ENCODE results near the gene DNAJB6.

DNA sequence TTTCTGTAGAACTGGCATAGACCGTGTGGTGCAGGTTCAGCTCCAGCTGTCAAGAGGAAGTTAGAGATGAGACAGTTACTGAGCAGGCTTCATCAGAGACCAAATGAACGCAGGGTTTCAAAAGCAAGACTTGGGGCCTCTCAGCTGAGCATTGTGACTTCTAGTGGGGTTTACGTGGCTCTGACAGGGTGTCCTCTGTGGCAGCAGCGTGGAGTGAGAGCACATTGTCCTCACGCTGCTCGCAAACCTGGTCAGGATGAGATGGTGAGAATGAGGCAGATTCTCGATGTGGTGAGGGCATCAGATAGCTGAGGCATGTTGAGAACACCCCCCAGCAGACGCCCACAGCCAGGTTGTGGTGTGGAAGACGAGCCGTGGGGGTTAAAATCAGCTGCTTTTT, 126.0 kb downstream of the DNAJB6 start:
- TF ChIP-seq, protein P1, sequence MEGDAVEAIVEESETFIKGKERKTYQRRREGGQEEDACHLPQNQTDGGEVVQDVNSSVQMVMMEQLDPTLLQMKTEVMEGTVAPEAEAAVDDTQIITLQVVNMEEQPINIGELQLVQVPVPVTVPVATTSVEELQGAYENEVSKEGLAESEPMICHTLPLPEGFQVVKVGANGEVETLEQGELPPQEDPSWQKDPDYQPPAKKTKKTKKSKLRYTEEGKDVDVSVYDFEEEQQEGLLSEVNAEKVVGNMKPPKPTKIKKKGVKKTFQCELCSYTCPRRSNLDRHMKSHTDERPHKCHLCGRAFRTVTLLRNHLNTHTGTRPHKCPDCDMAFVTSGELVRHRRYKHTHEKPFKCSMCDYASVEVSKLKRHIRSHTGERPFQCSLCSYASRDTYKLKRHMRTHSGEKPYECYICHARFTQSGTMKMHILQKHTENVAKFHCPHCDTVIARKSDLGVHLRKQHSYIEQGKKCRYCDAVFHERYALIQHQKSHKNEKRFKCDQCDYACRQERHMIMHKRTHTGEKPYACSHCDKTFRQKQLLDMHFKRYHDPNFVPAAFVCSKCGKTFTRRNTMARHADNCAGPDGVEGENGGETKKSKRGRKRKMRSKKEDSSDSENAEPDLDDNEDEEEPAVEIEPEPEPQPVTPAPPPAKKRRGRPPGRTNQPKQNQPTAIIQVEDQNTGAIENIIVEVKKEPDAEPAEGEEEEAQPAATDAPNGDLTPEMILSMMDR (IDR thresholded peaks at IDR 0.05), result no peak
- TF ChIP-seq TEAD4 (CRISPR knock-in tag; IDR thresholded peaks at IDR 0.05) (no peak), ELF4 (CRISPR knock-in tag; IDR thresholded peaks at IDR 0.05; ENCODE audit: low read depth) (no peak), FOXP1 (CRISPR knock-in tag; IDR thresholded peaks at IDR 0.05; ENCODE audit: borderline replicate concordance) (no peak), MYBL2 (CRISPR knock-in tag; IDR thresholded peaks at IDR 0.05) (no peak), ATF1 (CRISPR knock-in tag; IDR thresholded peaks at IDR 0.05) (no peak), IRF2 (CRISPR knock-in tag; IDR thresholded peaks at IDR 0.05; ENCODE audit: borderline replicate concordance, low read depth) (no peak), KAT7 (CRISPR knock-in tag; IDR thresholded peaks at IDR 0.05; ENCODE audit: borderline replicate concordance) (no peak)
- TF ChIP-seq, protein P2, sequence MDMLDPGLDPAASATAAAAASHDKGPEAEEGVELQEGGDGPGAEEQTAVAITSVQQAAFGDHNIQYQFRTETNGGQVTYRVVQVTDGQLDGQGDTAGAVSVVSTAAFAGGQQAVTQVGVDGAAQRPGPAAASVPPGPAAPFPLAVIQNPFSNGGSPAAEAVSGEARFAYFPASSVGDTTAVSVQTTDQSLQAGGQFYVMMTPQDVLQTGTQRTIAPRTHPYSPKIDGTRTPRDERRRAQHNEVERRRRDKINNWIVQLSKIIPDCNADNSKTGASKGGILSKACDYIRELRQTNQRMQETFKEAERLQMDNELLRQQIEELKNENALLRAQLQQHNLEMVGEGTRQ (CRISPR knock-in tag; IDR thresholded peaks at IDR 0.05), result no peak
- TF ChIP-seq, protein P3, sequence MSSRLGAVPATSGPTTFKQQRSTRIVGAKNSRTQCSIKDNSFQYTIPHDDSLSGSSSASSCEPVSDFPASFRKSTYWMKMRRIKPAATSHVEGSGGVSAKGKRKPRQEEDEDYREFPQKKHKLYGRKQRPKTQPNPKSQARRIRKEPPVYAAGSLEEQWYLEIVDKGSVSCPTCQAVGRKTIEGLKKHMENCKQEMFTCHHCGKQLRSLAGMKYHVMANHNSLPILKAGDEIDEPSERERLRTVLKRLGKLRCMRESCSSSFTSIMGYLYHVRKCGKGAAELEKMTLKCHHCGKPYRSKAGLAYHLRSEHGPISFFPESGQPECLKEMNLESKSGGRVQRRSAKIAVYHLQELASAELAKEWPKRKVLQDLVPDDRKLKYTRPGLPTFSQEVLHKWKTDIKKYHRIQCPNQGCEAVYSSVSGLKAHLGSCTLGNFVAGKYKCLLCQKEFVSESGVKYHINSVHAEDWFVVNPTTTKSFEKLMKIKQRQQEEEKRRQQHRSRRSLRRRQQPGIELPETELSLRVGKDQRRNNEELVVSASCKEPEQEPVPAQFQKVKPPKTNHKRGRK (CRISPR knock-in tag; IDR thresholded peaks at IDR 0.05; ENCODE audit: borderline replicate concordance), result no peak
- TF ChIP-seq, protein P4, sequence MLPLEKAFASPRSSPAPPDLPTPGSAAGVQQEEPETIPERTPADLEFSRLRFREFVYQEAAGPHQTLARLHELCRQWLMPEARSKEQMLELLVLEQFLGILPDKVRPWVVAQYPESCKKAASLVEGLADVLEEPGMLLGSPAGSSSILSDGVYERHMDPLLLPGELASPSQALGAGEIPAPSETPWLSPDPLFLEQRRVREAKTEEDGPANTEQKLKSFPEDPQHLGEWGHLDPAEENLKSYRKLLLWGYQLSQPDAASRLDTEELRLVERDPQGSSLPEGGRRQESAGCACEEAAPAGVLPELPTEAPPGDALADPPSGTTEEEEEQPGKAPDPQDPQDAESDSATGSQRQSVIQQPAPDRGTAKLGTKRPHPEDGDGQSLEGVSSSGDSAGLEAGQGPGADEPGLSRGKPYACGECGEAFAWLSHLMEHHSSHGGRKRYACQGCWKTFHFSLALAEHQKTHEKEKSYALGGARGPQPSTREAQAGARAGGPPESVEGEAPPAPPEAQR (CRISPR knock-in tag; IDR thresholded peaks at IDR 0.05), result no peak
- TF ChIP-seq, protein P5, sequence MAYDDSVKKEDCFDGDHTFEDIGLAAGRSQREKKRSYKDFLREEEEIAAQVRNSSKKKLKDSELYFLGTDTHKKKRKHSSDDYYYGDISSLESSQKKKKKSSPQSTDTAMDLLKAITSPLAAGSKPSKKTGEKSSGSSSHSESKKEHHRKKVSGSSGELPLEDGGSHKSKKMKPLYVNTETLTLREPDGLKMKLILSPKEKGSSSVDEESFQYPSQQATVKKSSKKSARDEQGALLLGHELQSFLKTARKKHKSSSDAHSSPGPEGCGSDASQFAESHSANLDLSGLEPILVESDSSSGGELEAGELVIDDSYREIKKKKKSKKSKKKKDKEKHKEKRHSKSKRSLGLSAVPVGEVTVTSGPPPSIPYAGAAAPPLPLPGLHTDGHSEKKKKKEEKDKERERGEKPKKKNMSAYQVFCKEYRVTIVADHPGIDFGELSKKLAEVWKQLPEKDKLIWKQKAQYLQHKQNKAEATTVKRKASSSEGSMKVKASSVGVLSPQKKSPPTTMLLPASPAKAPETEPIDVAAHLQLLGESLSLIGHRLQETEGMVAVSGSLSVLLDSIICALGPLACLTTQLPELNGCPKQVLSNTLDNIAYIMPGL (CRISPR knock-in tag; IDR thresholded peaks at IDR 0.05), result no peak
- TF ChIP-seq, protein P6, sequence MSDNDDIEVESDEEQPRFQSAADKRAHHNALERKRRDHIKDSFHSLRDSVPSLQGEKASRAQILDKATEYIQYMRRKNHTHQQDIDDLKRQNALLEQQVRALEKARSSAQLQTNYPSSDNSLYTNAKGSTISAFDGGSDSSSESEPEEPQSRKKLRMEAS (CRISPR knock-in tag; IDR thresholded peaks at IDR 0.05), result no peak
- TF ChIP-seq, protein P7, sequence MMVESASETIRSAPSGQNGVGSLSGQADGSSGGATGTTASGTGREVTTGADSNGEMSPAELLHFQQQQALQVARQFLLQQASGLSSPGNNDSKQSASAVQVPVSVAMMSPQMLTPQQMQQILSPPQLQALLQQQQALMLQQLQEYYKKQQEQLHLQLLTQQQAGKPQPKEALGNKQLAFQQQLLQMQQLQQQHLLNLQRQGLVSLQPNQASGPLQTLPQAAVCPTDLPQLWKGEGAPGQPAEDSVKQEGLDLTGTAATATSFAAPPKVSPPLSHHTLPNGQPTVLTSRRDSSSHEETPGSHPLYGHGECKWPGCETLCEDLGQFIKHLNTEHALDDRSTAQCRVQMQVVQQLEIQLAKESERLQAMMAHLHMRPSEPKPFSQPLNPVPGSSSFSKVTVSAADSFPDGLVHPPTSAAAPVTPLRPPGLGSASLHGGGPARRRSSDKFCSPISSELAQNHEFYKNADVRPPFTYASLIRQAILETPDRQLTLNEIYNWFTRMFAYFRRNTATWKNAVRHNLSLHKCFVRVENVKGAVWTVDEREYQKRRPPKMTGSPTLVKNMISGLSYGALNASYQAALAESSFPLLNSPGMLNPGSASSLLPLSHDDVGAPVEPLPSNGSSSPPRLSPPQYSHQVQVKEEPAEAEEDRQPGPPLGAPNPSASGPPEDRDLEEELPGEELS (CRISPR knock-in tag; IDR thresholded peaks at IDR 0.05), result no peak

Data from WTC11 (cell line).